H1 (cell line): ENCODE measurements around the gene CCDC88A. TPM values are rescaled to one million over a fixed set of nuclear protein-coding genes. Genes with fewer than 3 reads are reported as not detected.

Source experiments
- CEBPB ChIP-seq: IDR thresholded peaks from 2 replicates; pipeline ENCODE4 v1.6.1; 2012; ENCODE audit warnings: low read depth, low read length
- CHD1 ChIP-seq: IDR thresholded peaks from 2 replicates; pipeline ENCODE4 v1.6.1; 2012; ENCODE audit warnings: low read depth, low read length, improper control_type of control experiment
- CHD2 ChIP-seq: IDR thresholded peaks from 2 replicates; pipeline ENCODE4 v1.6.1; 2012; ENCODE audit warnings: low read length, improper control_type of control experiment
- CHD7 ChIP-seq: fragments of 300-600 bp; sonication (generic); IDR thresholded peaks from 2 replicates; pipeline ENCODE4 v1.7.1; 2012; ENCODE audit warnings: low read length, moderate library complexity, mild to moderate bottlenecking, inconsistent platforms; ENCODE audit not compliant: insufficient replicate concordance
- EZH2 ChIP-seq: fragments of 200-600 bp; sonication (generic); IDR thresholded peaks from 2 replicates; pipeline ENCODE4 v1.7.1; 2012; ENCODE audit warnings: low read depth, mild to moderate bottlenecking, moderate library complexity, low read length, inconsistent platforms; ENCODE audit not compliant: severe bottlenecking
- GABPA ChIP-seq: IDR thresholded peaks from 2 replicates; pipeline ENCODE4 v1.6.1; 2011; ENCODE audit warnings: mild to moderate bottlenecking, low read length, moderate library complexity, borderline replicate concordance; ENCODE audit not compliant: insufficient read depth
- POLR2AphosphoS5 ChIP-seq: IDR thresholded peaks from 2 replicates; pipeline ENCODE4 v1.6.1; 2011; ENCODE audit warnings: low read depth, low read length
- POU5F1 ChIP-seq: IDR thresholded peaks from 2 replicates; pipeline ENCODE4 v1.6.1; 2011; ENCODE audit warnings: low read depth, mild to moderate bottlenecking, low read length, moderate library complexity
- RXRA ChIP-seq: IDR thresholded peaks from 2 replicates; pipeline ENCODE4 v1.6.1; 2011; ENCODE audit warnings: low read depth, mild to moderate bottlenecking, low read length, moderate library complexity; ENCODE audit not compliant: insufficient read depth
- SIX5 ChIP-seq: IDR thresholded peaks from 2 replicates; pipeline ENCODE4 v1.6.1; 2011; ENCODE audit warnings: mild to moderate bottlenecking, low read depth, low read length
- TAF1 ChIP-seq: IDR thresholded peaks from 2 replicates; pipeline ENCODE4 v1.6.1; 2011; ENCODE audit warnings: mild to moderate bottlenecking, low read depth, low read length
- TAF7 ChIP-seq: optimal IDR thresholded peaks from 2 replicates; pipeline ENCODE3; 2011; ENCODE audit warnings: low read depth, mild to moderate bottlenecking, inconsistent platforms, low read length, moderate library complexity, borderline replicate concordance
- TCF12 ChIP-seq: IDR thresholded peaks from 2 replicates; pipeline ENCODE4 v1.6.1; 2011; ENCODE audit warnings: low read depth, mild to moderate bottlenecking, low read length
- YY1 ChIP-seq: IDR thresholded peaks from 2 replicates; pipeline ENCODE4 v1.6.1; 2011; ENCODE audit warnings: low read depth, mild to moderate bottlenecking, low read length
- polyA plus RNA-seq, 7 experiments: library from polyadenylated mRNA; depleted of rRNA in 3 of 7; stranded (reverse) in 5 of 7; unstranded in 2 of 7; fragments of >200 nt in 5 of 7; fragments of 200-250 nt in 2 of 7; gene quantifications; 1 replicate in 5 of 7; 2 replicates in 1 of 7; 4 replicates in 1 of 7; pipeline versions ENCODE4 v1.2.1 to v1.2.3, GENCODE V29; 2011 to 2013; ENCODE audit warnings: missing spikeins in 2 of 7, mixed read lengths in 2 of 7
- total RNA-seq: library from RNA; stranded (reverse); fragmentation: NEBNext Ultra II Directional; extraction: Animal tissue kit (Norgen Biotek cat#: 25700); gene quantifications from 2 replicates; pipeline ENCODE4 v1.2.1, GENCODE V29; 2021

The CCDC88A gene
- total and polyA plus RNA-seq, 2 of the 8 experiments (the other 6 are each of a cell fraction or from before 2014, with no cell fraction given): 27.0 to 98.0 TPM

GRCh38 chr2:55301277-55301676 lies 118.4 kb downstream of the CCDC88A start (continued):
- TF ChIP-seq CHD7: no peak
- TF ChIP-seq POU5F1: no peak
- no peak for TF ChIP-seq TAF7
- no peak for TF ChIP-seq CHD1
- no peak for TF ChIP-seq CHD2
- TF ChIP-seq CEBPB: no peak
- no peak for TF ChIP-seq RXRA
- no peak for TF ChIP-seq TAF1
- no peak for TF ChIP-seq GABPA
- no peak for TF ChIP-seq TCF12
- no peak for TF ChIP-seq YY1
- no peak for TF ChIP-seq EZH2
- no peak for TF ChIP-seq SIX5
- TF ChIP-seq POLR2AphosphoS5: no peak
